Measurements from ENCODE around the gene SPACDR.
"Not testable (repeated sequence)": the region's sequence is repeated elsewhere in the genome, so short reads cannot be mapped to it uniquely, and the experiment has no call there.

The SPACDR gene

DNA sequence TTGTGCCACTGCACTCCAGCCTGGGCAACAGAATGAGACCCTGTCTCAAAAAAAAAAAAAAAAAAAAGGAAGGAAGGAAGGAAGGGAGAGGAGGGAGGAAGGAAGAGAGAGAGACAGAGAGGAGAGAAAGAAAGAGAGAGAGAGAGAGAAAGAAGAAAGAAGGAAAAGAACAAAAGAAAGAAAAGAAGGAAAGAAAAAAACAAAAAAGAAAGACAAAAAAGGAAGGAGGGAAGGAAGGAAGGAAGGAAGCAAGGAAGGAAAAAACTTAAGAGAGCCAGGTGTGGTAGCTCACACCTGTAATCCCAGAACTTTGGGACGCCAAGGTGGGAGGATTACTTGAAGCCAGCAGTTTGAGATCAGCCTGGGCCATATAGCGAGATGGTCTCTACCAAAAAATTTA, 731 bp upstream of the SPACDR start:
- no peak for DNase-seq

DNA sequence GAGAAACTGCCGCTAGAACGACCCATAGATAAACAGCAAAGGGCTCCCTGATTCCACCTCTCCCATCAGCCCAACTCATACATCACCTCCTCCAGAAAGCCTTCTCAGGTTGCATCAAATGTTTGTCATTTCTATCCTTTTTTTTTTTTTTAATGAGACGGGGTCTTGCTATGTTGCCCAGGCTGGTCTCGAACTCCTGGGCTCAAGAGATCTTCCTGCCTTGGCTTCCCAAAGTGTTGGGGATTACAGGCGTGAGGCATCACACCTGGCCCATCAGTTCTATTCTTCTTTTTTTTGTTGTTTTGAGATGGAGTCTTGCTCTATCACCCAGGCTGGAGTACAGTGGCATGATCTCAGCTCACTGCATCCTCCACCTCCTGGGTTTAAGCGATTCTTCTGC, 7.0 kb downstream of the SPACDR start:
- DNase-seq: no peak

DNA sequence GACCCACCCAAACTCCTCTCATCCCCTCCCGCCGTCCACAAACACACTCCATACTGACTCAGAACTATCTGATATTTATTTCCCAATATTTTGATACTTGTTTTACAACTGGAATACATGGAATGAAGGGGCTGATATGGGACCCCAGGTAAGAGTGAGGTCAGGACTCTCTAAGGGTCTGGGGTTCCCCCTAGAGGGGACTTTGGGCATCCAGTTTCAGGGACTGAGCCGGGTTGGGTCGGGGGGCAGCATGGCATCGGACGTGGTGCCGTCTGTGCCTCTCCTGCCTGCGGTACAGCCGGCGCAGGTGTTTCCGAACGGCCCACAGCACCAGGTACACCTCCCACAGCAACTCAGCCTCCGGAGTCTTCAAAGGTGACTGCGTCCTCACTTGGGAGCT, 7.5 kb downstream of the SPACDR start:
- DNase-seq: no peak

DNA sequence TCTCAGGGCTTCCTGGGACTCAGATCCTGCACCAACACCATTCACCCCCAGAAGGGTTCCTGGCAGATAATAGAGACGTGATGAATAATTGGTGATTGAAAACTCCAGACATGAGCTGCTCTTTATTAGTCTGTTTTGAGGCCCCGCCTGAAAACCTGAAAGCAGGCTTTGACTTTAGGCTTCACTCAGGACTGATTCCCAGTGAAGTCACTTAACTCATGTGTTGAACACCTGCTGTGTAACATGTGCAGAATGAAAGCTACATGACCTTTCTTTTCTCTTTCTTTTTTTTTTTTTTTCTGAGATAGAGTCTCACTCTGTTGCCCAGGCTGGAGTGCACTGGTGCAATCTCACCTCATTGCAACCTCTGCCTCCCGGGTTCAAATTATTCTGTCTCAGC, 8.9 kb downstream of the SPACDR start:
- no peak for DNase-seq

DNA sequence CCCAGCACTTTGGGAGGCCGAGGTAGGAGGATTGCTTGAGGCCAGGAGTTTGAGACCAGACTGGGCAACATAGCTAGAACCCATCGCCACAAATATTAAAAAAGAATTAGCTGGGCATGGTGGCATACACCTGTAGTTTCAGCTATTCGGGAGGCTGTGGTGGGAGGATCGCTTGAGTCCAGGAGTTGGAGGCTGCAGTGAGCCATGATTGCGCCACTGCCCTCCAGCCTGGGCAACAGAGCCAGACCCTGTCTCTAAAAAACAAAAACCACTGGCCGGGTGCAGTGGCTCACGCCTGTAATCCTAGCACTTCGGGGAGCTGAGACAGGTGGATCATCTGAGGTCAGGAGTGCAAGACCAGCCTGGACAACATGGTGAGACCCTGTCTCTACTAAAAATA, 10.2 kb downstream of the SPACDR start:
- not testable (repeated sequence) for DNase-seq

DNA sequence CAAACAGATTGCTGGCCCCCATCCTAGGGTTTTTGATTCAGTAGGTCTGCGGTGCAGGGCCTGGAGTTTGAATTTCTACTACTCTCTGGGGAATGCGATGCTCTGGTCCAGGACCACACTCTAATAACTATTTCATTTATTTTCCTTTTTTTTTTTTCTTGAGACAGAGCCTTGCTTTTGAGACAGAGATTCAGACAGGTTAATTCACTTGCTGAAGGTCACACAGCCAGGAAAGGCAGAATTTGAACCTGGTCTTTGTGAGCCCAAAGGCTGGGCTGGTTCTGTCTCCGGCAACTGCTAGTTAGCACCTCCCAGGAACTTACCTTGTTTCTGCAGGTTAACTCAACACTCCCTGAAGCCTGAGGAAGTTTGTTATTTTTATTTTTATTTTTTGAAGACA, 11.5 kb downstream of the SPACDR start:
- DNase-seq: no peak

DNA sequence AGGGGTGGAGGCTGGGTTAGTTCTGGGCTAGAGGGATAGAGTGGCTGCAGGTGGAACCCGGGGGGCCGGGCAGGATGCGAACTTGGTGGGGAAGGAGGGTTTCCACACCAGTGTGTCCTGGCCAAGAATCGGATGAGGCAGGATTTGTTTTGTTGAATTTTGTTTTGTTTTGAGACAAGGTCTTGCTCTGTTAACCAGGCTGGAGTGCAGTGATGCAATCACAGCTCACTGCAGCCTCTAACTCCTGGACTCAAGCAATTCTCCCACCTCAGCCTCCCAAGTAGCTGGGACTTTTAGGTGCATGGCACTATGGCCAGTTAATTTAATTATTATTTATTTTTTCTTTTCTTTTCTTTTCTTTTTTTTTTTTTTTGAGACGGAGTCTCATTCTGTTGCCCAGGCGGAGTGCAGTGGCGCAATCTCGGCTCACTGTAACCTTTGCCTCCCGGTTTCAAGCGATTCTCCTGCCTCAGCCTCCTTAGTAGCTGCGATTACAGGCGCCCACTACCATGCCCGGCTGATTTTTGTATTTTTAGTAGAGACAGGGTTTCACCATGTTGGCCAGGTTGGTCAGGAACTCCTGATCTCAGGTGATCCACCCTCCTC, 14.8 kb downstream of the SPACDR start:
- DNase-seq: no peak

DNA sequence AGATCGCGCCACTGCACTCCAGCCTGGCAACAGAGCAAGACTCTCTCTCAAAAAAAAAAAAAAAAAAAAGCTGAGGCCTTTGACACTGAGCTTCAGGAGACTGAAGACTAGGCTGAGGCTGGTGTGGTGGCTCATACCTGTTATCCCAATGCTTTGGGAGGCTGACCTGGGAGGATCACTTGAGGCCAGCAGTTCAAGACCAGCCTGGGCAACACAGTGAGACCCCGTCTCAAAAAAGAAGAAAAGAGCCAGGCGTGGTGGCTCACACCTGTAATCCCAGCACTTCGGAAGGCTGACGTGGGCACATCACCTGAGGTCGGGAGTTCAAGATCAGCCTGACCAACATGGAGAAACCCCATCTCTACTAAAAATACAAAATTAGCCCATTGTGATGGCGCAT, 16.7 kb downstream of the SPACDR start:
- not testable (repeated sequence) for DNase-seq

DNA sequence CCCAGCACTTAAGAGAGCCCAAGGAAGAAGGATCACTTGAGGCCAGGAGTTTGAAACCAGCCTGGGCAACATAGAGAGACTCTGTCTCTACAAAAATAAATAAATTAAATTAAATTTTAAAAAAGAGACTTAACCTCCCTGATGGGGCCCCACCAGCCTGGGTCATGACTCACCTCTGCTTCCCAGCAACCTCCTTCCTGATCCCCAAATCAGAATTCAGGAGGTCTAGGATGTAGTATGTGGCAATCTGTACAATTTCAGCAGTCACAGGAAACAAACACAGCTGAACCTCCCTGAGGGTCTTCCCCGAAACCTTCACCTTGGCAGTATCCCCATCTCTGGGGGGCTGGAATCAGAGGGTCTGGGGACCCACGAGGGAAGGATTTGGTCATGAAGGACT, 18.0 kb downstream of the SPACDR start:
- no peak for DNase-seq

DNA sequence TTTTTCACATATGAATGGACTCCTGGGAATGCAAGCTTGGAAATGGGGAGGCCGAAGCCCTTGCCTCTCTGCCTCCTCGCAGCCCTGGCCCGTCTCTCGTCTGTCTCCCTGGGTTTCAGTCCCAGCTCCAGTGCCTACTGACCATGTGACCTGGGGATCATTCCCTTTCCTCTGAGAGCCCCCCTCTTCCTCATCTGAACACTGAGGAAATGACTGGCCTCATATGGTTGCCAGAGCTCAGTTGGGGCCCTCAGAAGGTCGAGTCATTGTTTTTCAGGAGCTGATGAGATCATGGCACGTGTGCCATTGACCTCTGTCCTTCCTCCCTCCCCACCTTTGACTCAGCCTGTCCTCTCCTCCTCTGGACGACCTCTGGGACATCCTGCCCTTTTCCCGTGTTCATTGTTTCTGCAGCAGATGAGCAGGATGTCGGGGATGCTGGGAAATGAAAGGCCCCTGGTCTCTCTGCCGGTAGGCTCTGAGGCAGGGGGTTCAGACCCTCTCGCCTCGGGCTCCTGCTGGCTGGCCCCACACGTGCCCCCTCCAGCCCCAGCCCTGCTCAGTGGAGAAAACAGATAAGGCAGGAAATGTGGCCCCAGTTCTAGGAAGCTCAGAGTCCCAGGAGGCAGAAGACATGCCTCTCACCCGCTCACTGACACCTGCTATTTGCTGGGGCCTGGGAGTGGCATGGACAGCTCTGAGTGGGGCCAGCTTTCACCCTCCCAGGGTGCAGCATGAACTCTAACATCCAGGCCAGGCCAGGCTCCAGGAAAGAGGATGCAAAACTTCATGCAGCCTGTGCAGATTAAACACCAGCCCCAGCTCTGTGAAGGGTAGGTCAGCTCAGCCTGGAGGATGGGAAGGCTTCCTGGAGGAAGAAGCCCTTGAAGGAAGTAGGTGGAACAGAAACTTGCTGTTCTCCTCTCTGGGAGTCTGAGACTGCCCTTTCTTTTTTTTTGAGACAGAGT, 19.5 kb downstream of the SPACDR start:
- no peak for DNase-seq

DNA sequence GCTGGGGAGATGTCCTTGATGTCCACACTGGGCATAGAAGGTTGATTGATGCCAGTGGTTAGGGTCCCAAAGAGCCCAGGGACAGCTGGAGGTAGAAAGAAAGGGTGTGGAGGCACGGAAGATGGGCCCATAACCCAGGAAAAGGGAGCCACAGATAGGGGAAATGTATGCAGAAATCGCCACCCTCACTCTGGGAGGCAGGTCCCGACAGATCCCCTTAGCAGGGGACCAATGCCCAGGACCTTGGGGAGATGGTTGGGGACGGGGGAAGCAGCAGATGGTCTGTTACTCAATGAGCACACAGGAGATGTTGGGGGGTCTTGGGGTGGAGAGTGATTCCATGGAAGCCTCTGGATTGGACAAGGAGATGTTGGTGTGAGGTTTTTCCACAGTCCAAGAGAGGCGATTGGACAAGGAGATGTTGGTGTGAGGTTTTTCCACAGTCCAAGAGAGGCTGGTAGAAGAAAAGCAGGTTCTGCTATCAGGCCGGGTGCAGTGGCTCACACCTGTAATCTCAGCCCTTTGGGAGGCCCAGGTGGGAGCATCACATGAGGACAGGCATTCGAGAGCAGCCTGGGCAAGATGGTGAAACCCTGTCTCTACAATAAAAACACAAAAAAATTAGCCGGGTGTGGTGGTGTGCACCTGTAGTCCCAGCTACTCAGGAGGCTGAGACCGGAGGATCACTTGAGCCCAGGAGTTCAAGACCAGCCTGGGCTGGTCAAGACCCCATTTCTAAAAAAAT, 20.8 kb downstream of the SPACDR start:
- DNase-seq: no peak

DNA sequence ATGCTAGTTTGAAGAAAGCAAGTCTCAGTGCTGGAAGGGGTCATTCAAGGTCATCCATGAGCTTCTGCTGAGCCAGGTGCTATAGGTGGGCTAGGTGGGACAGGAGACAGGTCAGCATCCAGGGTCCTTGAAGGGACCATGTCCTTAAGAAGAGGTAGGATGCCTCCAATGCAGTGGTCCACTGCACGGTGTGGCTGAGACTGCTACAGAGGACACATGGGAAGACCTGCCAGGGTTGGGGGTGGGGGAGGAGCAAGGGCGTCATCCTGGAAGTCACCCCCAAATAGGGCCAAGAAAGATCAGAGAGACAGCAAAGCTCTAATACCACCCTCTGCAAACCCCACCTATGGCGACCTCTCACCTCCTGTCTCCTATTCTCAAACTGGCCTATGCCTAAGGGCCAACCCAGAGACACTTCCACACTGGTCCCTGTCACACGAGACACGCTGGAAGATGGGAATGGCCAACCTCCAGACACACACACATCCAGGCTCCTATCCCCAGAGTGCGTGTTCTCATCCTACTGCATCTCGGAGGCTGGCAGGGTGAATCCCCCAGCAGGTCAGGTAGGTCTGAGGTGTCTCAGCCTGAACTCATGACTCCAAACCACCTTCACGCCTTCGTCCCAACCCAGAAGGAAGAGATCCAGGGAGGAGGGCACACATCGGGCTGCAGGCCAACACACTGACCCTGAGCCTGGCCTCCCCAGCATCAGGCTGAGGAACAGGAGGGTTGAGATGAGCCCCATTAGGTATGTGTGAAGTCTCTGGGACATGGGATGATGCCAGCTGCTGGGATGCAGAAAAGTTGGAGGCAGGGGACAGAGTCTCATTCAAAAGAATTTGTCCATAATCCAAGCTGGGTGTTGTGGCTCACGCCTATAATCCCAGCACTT, 22.2 kb downstream of the SPACDR start:
- no peak for DNase-seq

DNA sequence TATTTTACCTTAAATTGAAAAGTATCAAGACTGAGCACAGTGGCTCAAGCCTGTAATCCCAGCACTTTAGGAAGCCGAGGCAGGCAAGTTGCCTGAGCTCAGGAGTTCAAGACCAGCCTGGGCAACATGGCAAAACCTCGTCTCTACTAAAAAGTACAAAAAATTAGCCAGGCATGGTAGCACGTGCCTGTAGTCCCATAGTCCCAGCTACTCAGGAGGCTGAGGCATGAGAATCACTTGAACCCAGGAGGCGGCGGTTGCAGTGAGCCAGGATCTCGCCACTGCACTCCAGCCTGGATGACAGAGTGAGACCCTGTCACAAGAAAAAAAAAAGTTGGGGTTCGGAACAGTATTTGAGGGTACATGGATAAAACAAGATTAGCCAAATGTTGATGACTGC, 24.8 kb downstream of the SPACDR start:
- DNase-seq: not testable (repeated sequence)

DNA sequence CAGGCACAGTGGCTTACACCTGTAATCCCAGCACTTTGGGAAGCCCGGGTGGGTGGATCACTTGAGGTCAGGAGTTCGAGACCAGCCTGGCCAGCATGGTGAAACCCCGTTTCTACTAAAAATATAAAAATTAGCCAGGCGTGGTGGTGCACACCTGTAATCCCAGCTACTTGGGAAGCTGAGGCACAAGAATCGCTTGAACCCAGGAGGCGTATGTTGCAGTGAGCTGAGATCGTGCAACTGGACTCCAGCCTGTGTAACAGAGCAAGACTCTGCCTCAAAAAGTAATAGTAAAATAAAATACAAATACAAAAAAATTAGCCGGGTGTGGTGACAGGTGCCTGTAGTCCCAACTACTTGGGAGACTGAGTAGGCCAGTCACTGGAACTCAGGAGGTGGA, 25.3 kb downstream of the SPACDR start:
- DNase-seq: not testable (repeated sequence)

DNA sequence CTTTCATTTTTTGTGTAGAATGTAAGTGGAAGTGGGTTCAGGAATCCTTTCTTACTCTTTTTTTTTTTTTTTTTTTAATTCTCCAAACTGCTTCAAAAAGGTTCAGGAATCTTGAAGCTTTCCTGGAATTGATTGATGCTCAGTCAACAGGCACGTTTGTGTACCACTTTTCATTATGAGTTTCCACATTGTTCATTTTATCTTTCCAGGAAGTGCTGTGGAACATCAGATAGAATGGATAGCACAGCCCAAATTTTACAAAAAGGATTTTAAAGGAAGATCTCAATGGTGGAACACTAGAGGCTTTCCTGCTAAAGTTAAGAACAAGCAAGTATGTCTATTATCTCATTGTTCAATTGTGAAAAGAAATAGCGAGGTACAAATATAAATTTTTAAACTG, 25.9 kb downstream of the SPACDR start:
- DNase-seq: no peak

DNA sequence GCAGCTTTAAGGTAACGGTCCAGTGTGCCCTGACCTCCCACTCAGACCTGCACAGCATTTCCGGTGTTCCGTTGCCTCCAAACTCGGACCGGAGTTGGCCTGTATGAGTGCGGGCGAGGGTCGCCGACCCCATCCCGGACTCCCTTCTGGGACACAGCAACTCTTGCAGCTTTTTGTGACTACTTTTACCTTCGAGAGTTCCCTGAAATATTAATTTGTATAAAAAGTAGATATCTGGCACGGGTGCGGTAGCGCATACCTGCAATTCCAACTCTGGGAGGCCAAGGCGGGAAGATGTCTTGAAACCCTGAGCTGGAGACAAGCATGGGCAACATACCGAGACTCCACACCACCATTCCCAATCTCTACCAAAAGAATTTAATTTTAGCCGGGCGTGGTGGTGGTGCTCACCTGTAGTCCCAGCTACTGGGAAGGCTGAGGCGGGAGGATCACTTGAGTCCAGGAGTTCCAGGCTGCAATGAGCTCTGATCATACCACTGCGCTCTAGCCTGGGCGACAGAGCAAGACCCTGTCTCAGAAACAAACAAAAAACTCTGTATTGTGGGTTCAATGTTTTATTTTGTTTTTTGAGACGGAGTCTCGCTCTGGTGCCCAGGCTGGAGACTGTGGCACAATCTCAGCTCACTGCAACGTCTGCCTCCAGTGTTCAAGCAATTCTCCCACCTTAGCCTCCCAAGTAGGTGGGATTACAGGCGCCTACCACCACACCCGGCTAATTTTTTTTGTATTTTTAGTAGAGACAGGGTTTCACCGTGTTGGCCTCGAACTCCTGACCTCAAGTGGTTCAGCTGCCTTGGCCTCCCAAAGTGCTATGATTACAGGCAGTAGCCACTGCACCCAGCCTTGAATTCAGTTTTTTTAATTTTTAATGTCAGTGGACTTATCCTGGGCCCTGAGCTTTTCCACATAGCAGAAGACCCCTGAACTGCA, 26.6 kb downstream of the SPACDR start:
- no peak for DNase-seq

DNA sequence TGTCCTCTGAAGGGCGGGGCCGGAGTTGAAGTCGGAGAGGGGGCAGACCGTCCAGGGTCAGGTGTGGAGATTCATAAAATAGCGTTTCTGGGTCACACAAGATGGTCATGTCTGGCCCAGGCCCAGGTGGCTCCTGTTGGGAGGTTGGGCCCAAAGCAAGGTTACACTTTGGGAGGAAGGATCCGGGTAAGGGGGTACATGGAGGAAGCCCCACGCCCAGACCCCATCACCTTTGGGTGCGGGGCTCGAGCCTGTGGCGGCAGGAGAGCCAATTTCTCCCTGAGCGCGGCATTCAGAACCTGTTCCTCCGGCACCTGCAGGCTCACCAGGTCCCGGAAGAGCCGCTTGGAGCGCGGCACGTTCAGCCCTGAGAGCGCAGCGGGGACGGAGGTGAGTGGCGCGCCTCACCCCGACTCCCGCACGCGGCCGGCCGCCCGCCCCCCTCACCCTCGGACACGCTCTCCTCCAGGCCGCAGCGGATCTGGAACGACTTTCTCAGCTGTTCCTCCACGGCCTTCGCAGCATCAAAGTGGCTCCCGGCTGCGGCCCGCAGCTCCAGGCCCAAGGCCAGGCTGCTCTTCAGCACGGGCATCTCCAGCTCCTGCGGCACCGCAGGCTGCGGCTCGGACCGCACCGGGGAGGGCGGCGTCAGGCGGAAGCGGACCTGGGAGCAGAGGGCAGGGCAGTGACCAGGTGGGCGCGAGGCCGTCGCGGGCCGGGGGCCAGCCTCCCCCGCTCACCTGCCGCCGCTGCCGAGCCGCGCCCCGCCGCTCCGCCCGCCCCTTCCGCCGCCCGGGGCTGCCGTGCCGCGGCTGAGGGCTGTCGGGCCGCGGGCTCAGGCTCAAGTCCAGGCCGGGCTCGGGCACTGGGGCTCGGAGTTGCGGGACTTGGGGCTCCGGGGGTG, 28.4 kb downstream of the SPACDR start:
- no peak for DNase-seq

DNA sequence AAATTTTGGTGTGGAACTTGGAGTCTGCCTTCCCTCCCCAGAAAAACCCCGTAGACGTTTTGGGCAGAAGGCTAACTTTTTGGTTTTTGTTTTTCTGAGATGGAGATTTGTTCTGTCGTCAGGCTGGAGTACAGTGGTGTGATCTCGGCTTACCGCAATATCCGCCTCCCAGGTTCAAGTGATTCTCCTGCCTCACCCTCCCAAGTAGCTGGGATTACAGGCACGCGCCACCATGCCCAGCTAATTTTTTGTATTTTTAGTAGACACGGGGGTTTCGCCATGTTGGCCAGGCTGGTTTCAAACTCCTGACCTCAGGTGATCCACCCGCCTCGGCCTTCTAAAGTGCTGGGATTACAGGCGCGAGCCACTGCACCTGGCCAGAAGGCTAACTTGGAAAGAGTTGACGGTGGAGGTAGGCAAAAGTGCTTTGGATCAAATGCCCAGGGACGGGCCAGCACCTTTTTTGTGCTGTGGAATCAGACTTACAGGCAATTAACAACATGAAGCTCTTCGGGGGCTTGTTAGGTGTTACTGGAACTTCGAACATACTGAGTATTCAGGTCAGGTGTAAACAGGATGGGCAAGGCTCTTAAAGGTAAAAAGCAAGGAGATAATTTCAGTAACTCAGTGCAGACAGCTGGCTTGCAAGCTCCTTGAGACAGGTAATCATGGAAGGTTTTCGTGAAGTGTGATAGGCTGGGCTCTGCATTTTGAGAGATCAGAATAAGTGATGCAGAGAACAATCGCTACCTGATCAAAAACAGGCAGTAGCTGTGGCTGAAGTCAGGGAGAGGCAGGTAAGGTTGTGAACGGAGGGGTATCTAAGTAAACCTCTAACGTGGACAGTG, 29.5 kb downstream of the SPACDR start:
- DNase-seq: no peak

DNA sequence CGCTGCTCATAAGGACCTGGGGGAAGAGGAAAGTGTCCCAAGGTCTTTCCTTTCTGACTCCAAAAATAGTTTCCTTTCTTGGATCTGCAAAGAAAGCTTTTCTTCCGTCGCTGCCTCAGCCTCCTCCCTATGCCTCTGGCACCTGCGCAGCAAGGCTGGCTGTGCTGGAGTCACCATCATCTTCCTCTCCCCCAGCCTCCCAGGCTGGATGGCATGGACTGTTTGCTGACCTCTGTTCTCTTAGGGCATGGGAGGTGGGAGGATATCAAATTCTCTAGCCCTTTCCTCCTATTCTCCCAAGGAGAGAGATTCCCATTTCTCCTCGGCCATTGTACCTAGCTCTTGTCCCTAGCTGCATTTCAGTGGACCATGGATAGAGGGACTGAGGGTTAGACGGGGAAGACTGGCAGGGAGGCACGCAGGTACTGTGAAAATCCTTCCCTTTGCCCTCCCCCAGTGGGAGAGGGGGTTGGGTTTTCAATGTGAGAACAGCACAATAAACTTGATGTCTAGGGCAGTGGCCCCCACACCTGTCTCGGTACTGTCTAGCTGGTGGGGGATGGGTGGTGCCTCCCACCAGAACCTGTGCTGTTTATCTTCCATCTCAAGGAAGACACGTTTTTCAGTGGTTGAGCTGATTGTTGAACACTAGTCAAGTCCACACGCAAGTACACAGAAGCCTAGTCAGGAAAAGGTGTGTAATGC, 30.3 kb downstream of the SPACDR start:
- DNase-seq: no peak

Measured in NK-92 treated with Interleukin-12 subunit alpha and Interleukin-12 subunit beta, amount 100 ng/mL, for 24 hours (cell line).